ENCODE data around the gene GNB1L.
"Not testable (repeated sequence)": the region's sequence is repeated elsewhere in the genome, so short reads cannot be mapped to it uniquely, and the experiment has no call there.

The GNB1L gene

GRCh38 chr22:19842393-19843106 is 12.1 kb downstream of the GNB1L start:
- DNase-seq: no peak

- DNase-seq: no peak
These were observed 12.9 kb downstream of the GNB1L start for GRCh38 chr22:19841641-19842392.

- DNase-seq: no peak
These were observed 13.6 kb downstream of the GNB1L start for GRCh38 chr22:19840955-19841640.

- DNase-seq: no peak
These were observed 14.6 kb downstream of the GNB1L start for GRCh38 chr22:19840059-19840458.

GRCh38 chr22:19837915-19838314 is 16.8 kb downstream of the GNB1L start:
- DNase-seq: no peak

GRCh38 chr22:19836512-19836911 is 18.2 kb downstream of the GNB1L start:
- DNase-seq: no peak

GRCh38 chr22:19834599-19834998 is 20.1 kb downstream of the GNB1L start:
- no peak for DNase-seq

- DNase-seq: not testable (repeated sequence)
These were observed 21.3 kb downstream of the GNB1L start for GRCh38 chr22:19833327-19833726.

- no peak for DNase-seq
These were observed 22.1 kb downstream of the GNB1L start for GRCh38 chr22:19832476-19833108.

GRCh38 chr22:19831979-19832378 is 22.7 kb downstream of the GNB1L start:
- DNase-seq: not testable (repeated sequence)

GRCh38 chr22:19831016-19831415 is 23.7 kb downstream of the GNB1L start:
- DNase-seq: no peak

- no peak for DNase-seq
These were observed 26.7 kb downstream of the GNB1L start for GRCh38 chr22:19828035-19828401.

- no peak for DNase-seq
These were observed 27.2 kb downstream of the GNB1L start for GRCh38 chr22:19827341-19828034.

- DNase-seq: no peak
These were observed 28.1 kb downstream of the GNB1L start for GRCh38 chr22:19826619-19826950.

GRCh38 chr22:19825904-19826618 is 28.6 kb downstream of the GNB1L start:
- DNase-seq: no peak

- no peak for DNase-seq
These were observed 29.7 kb downstream of the GNB1L start for GRCh38 chr22:19824926-19825339.

GRCh38 chr22:19824212-19824925 is 30.3 kb downstream of the GNB1L start:
- no peak for DNase-seq

- DNase-seq: no peak
These were observed 30.8 kb downstream of the GNB1L start for GRCh38 chr22:19823902-19824211.

GRCh38 chr22:19823191-19823901 is 31.3 kb downstream of the GNB1L start:
- DNase-seq: no peak

GRCh38 chr22:19822301-19823117 is 32.2 kb downstream of the GNB1L start:
- DNase-seq: no peak
